Activated naive CD8-positive, alpha-beta T cell treated with anti-CD3 and anti-CD28 coated beads, Interleukin-2, amount 10 ng/mL, durations not matched to agents 7 days and 5 days (primary cell): ENCODE measurements around the gene GABRP. TPM values are rescaled to one million over a fixed set of nuclear protein-coding genes. Genes with fewer than 3 reads are reported as not detected.
"Not testable (repeated sequence)": the region's sequence is repeated elsewhere in the genome, so short reads cannot be mapped to it uniquely, and the experiment has no call there.

Source experiments
- ATAC-seq: fragments of 150-1000 bp; cut with Tn5 transposase; one replicate; pipeline ENCODE4 v1.10.0; 2021; ENCODE audit warnings: low read depth, moderate library complexity
- POLR2A ChIA-PET: fragments of 350-600 bp; sonication (Branson Sonifier 250); formaldehyde crosslinking; loops from one replicate; lab custom pipeline; 2021; ENCODE audit warnings: antibody characterized with exemption; lab: Charles Lee
- DNase-seq: peaks from one replicate; pipeline ENCODE4 v3.0.0; 2021
- H3K27ac Mint-ChIP-seq: one replicate; pipeline ENCODE4 v1.8.0; 2022; ENCODE audit warnings: mild to moderate bottlenecking, mixed read lengths
- H3K27me3 Mint-ChIP-seq: one replicate; pipeline ENCODE4 v1.8.0; 2022; ENCODE audit warnings: mild to moderate bottlenecking, moderate library complexity, mixed read lengths
- H3K36me3 Mint-ChIP-seq: one replicate; pipeline ENCODE4 v1.8.0; 2021; ENCODE audit warnings: mild to moderate bottlenecking, mixed read lengths
- H3K4me1 Mint-ChIP-seq: one replicate; pipeline ENCODE4 v1.8.0; 2021; ENCODE audit warnings: mixed read lengths
- H3K4me3 Mint-ChIP-seq: one replicate; pipeline ENCODE4 v1.8.0; 2022; ENCODE audit warnings: mild to moderate bottlenecking, moderate library complexity, mixed read lengths
- H3K9me3 Mint-ChIP-seq: one replicate; pipeline ENCODE4 v1.8.0; 2021; ENCODE audit warnings: mixed read lengths
- total RNA-seq, 2 experiments: library from RNA; stranded (reverse); gene quantifications; one replicate each; pipeline ENCODE4 v1.2.3, GENCODE V29; 2021

GABRP gene
- total RNA-seq, 2 experiments from 2014 or later, result not detected

- Mint-ChIP-seq H3K9me3 (no peaks in the 10 kb centered on the region), H3K4me1 (no peaks in the 10 kb centered on the region), H3K27me3 (peaks cover 4% of the 10 kb centered on the region), H3K27ac (no peak overlapping the region), H3K4me3 (no peak overlapping the region), H3K36me3 (no peaks in the 10 kb centered on the region)
- ATAC-seq (no peak), DNase-seq (no peak)
- POLR2A ChIA-PET, result no interaction called here
These were observed 22.3 kb upstream of the GABRP start for GRCh38 chr5:170761048-170761707.

GRCh38 chr5:170761708-170762066, 21.8 kb upstream of the GABRP start:
- peaks cover 4% of the 10 kb centered on the region for H3K27me3 Mint-ChIP-seq
- H3K4me3 Mint-ChIP-seq, result no peak overlapping the region
- H3K4me1 Mint-ChIP-seq, result no peaks in the 10 kb centered on the region
- H3K36me3 Mint-ChIP-seq, result no peaks in the 10 kb centered on the region
- ATAC-seq, result no peak
- H3K9me3 Mint-ChIP-seq, result no peaks in the 10 kb centered on the region
- POLR2A ChIA-PET, result no interaction called here
- H3K27ac Mint-ChIP-seq, result no peak overlapping the region
- no peak for DNase-seq

- DNase-seq, ATAC-seq: not testable (repeated sequence)
These were observed 21.2 kb upstream of the GABRP start for GRCh38 chr5:170762298-170762697.

DNA sequence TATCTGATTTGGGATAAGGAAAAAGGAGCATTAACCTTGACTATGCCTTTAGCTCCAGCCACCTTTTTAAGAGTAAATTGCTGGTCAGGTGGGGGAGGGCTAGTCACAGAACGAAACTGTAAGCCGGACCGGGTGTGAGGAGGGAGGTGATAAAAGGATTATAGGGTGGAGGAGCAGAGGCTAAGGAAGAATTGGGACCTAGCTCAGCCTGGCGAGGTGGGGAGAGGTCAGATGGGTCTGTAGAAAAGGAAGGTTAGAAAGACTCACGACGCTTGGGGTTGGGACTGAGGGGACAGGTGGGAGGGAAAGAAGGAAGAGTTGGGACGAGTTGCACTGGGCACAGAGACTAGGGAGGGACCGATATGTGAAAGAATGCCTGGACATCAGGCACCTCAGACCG, 17.7 kb upstream of the GABRP start:
- H3K36me3 Mint-ChIP-seq, H3K27me3 Mint-ChIP-seq, H3K4me3 Mint-ChIP-seq, DNase-seq, H3K9me3 Mint-ChIP-seq, H3K4me1 Mint-ChIP-seq, H3K27ac Mint-ChIP-seq, POLR2A ChIA-PET, ATAC-seq: not testable (repeated sequence)

More at GRCh38 chr5:170762298-170762697, 21.2 kb upstream of the GABRP start:
- H3K9me3 Mint-ChIP-seq, H3K4me3 Mint-ChIP-seq, H3K36me3 Mint-ChIP-seq, H3K4me1 Mint-ChIP-seq, H3K27me3 Mint-ChIP-seq, POLR2A ChIA-PET, H3K27ac Mint-ChIP-seq: not testable (repeated sequence)

GRCh38 chr5:170769246-170769645, 14.3 kb upstream of the GABRP start:
- Mint-ChIP-seq H3K4me1 (no peaks in the 10 kb centered on the region), H3K36me3 (no peaks in the 10 kb centered on the region), H3K27me3 (peaks cover 3% of the 10 kb centered on the region), H3K4me3 (no peak overlapping the region), H3K27ac (no peak overlapping the region), H3K9me3 (no peaks in the 10 kb centered on the region)
- POLR2A ChIA-PET, result no interaction called here
- no peak for DNase-seq
- no peak for ATAC-seq

DNA sequence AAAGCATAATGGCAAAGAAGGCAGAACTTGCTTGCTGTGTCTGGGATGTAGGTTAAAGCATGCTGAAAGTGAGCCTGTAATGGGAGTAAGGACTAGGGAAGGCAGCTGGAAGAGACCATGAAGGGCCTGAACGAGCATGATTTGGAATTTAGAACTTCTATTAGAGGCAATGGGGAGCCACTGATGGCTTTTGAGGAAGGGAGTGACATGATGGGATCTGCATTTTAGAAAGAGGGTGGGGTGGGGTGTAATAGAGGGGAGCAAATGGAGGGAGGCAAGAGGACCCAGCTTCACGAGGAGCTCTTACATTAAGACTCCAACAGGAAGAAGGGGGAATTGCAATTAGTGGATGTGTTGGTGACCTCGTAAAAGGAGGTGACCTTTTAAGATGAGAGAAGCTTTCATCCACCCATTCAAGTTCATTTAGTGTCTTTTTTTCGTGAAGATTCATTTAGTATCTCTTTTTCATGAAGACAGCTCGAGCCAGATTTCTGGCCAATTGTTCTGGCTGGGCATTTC, 13.6 kb upstream of the GABRP start:
- no peaks in the 10 kb centered on the region for H3K4me1 Mint-ChIP-seq
- ATAC-seq, result no peak
- POLR2A ChIA-PET, result no interaction called here
- no peak overlapping the region for H3K27ac Mint-ChIP-seq
- no peak for DNase-seq
- peaks cover 3% of the 10 kb centered on the region for H3K27me3 Mint-ChIP-seq
- no peak overlapping the region for H3K4me3 Mint-ChIP-seq
- no peaks in the 10 kb centered on the region for H3K9me3 Mint-ChIP-seq
- no peaks in the 10 kb centered on the region for H3K36me3 Mint-ChIP-seq

GRCh38 chr5:170771496-170771895, 12.0 kb upstream of the GABRP start:
- H3K4me3 Mint-ChIP-seq, result no peak overlapping the region
- no peaks in the 10 kb centered on the region for H3K4me1 Mint-ChIP-seq
- no peak overlapping the region for H3K27ac Mint-ChIP-seq
- H3K36me3 Mint-ChIP-seq, result no peaks in the 10 kb centered on the region
- no peaks in the 10 kb centered on the region for H3K9me3 Mint-ChIP-seq
- peaks cover 3% of the 10 kb centered on the region for H3K27me3 Mint-ChIP-seq
- POLR2A ChIA-PET, result no interaction called here
- no peak for DNase-seq
- ATAC-seq, result no peak

GRCh38 chr5:170773024-170773985, 10.2 kb upstream of the GABRP start:
- no peak for DNase-seq
- Mint-ChIP-seq H3K27me3 (peaks cover 3% of the 10 kb centered on the region), H3K4me3 (no peak overlapping the region), H3K9me3 (no peaks in the 10 kb centered on the region), H3K36me3 (no peaks in the 10 kb centered on the region), H3K27ac (no peak overlapping the region), H3K4me1 (no peaks in the 10 kb centered on the region)
- no peak for ATAC-seq
- POLR2A ChIA-PET, result no interaction called here

DNA sequence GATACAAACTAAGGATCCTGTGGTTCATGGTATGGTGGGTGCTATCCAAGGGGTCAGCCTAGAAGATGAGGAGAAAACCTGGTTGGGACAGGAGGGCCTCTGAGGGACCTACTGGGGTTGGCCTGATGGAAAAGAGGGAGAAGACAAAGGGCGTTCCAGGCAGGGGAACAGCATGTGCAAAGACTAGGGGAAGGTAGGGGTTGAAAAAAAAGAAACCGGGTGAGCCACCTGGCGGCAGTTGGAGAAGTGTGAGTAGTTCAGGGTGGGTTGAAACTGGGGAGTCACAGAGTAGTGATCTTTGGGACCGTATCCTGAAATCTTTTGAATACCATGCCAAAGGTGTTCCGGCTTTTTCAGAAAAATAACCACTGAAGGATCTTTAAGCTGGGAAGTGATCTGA, 8.7 kb upstream of the GABRP start:
- Mint-ChIP-seq H3K36me3 (no peaks in the 10 kb centered on the region), H3K27me3 (no peaks in the 10 kb centered on the region), H3K27ac (no peak overlapping the region), H3K4me3 (no peak overlapping the region), H3K9me3 (no peaks in the 10 kb centered on the region), H3K4me1 (no peaks in the 10 kb centered on the region)
- ATAC-seq (no peak), DNase-seq (no peak)
- POLR2A ChIA-PET, result no interaction called here

- POLR2A ChIA-PET, result no interaction called here
- Mint-ChIP-seq H3K4me3 (no peak overlapping the region), H3K4me1 (no peaks in the 10 kb centered on the region), H3K27me3 (no peaks in the 10 kb centered on the region), H3K9me3 (no peaks in the 10 kb centered on the region), H3K27ac (no peak overlapping the region), H3K36me3 (no peaks in the 10 kb centered on the region)
- ATAC-seq (no peak), DNase-seq (no peak)
These were observed 1.6 kb upstream of the GABRP start for GRCh38 chr5:170781946-170782345.

DNA sequence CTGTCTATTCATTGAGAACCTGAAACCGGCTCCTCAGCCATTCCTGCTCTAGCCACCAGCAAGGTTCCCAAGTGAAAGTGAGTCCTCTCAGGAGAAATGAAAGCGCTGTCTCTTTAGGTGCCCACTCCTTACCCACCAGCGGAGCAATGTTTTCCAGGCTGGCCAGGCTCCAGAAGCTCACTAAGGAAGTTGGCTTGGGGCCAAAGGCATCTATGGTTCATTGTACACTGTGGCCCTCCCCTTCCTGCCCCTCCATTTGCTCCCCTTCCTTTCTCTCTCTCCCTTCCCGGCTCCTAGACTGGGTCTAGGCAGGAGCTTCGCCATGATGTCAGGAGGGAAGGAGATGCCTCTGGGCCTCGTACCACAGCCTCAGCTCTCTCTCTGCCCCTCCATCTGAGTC, 1.1 kb upstream of the GABRP start:
- H3K36me3 Mint-ChIP-seq, result no peaks in the 10 kb centered on the region
- no peaks in the 10 kb centered on the region for H3K4me1 Mint-ChIP-seq
- DNase-seq, result no peak
- H3K27ac Mint-ChIP-seq, result no peak overlapping the region
- no peak overlapping the region for H3K4me3 Mint-ChIP-seq
- no peak for ATAC-seq
- POLR2A ChIA-PET, result no interaction called here
- no peaks in the 10 kb centered on the region for H3K27me3 Mint-ChIP-seq
- no peaks in the 10 kb centered on the region for H3K9me3 Mint-ChIP-seq

DNA sequence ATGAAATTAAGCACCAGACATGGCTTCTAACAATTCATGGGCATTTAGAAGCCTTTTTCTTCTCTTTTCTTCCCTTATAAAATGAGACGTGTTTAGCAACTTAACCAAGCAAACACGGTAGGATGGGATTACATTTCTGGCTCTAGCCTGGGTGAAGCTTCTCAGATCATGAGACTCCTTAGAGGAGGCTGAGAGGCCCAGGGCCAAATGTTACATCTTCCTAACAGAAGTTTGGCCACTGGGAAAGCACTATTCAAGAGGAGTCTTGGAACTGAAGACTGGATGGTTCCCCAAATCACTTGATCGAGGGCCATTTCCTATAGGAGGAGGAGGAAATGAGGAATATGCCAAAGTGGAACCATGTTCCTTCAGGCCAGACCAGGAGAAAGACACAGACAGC, 1.9 kb downstream of the GABRP start:
- Mint-ChIP-seq H3K4me1 (no peaks in the 10 kb centered on the region), H3K27ac (no peak overlapping the region), H3K27me3 (no peaks in the 10 kb centered on the region)

DNA sequence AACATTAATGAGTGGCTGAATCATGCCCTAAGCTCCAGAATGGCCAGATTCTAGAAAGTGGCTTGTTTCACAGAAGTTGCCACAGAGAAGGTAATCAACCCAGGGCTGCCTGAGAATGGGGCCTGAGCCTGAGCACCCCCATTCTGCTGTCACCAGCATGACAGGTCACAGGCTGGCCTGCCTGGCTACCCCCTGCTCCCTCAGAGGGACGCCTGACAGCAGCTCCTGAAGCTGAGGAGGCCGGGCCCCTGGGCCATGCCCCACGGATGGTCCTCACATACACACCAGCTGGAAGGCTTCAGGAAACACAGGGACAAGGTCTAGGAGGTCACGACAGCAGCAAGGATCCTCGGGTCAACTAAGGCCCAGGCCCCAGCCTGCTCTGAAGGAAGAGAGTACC, 3.7 kb downstream of the GABRP start:
- DNase-seq (no peak), ATAC-seq (no peak)
- Mint-ChIP-seq H3K4me3 (no peak overlapping the region), H3K36me3 (no peaks in the 10 kb centered on the region), H3K4me1 (no peaks in the 10 kb centered on the region), H3K9me3 (no peaks in the 10 kb centered on the region), H3K27ac (no peak overlapping the region), H3K27me3 (no peaks in the 10 kb centered on the region)
- POLR2A ChIA-PET, result no interaction called here

More for the DNA sequence above, 1.9 kb downstream of the GABRP start:
- no peak for DNase-seq
- ATAC-seq, result no peak
- Mint-ChIP-seq H3K4me3 (no peak overlapping the region), H3K36me3 (no peaks in the 10 kb centered on the region), H3K9me3 (no peaks in the 10 kb centered on the region)
- POLR2A ChIA-PET, result no interaction called here
